ENCODE data around the gene MDM4.
A peak's percentile ranks its signal among the peaks of the same experiment; 100 is the strongest.
"Not testable (repeated sequence)": the region's sequence is repeated elsewhere in the genome, so short reads cannot be mapped to it uniquely, and the experiment has no call there.

MDM4 gene

GRCh38 chr1:204493145-204493983, 22.8 kb upstream of the MDM4 start:
- DNase-seq, result peak; percentile 76

GRCh38 chr1:204493984-204494280, 22.3 kb upstream of the MDM4 start:
- DNase-seq, result no peak

GRCh38 chr1:204494281-204495077, 21.7 kb upstream of the MDM4 start, which contains the start of gene PIK3C2B:
Gene PIK3C2B, minus strand, starts transcription at chr1:204494805. Its CDS starts 25,003 bp downstream, at chr1:204469802.
- DNase-seq, result peak; percentile 94

GRCh38 chr1:204495078-204495753, 21.0 kb upstream of the MDM4 start:
- DNase-seq, result no peak

- DNase-seq, result no peak
These were observed 20.4 kb upstream of the MDM4 start for GRCh38 chr1:204495777-204496176.

GRCh38 chr1:204498981-204499380, 17.2 kb upstream of the MDM4 start:
- no peak for DNase-seq

GRCh38 chr1:204499511-204500468, 16.4 kb upstream of the MDM4 start:
- no peak for DNase-seq

- peak; percentile 50 for DNase-seq
These were observed 14.0 kb upstream of the MDM4 start for GRCh38 chr1:204502241-204502640.

- peak; percentile 94 for DNase-seq
These were observed 12.9 kb upstream of the MDM4 start for GRCh38 chr1:204503122-204503912.

- DNase-seq, result no peak
These were observed 12.2 kb upstream of the MDM4 start for GRCh38 chr1:204503913-204504519.

- DNase-seq, result no peak
These were observed 10.5 kb upstream of the MDM4 start for GRCh38 chr1:204505674-204506200.

- DNase-seq, result peak; percentile 98
These were observed 9.8 kb upstream of the MDM4 start for GRCh38 chr1:204506201-204506968.

GRCh38 chr1:204506969-204507316, 9.3 kb upstream of the MDM4 start:
- DNase-seq, result peak; percentile 100

GRCh38 chr1:204507317-204508105, 8.7 kb upstream of the MDM4 start:
- DNase-seq, result peak; percentile 85

GRCh38 chr1:204509186-204509635, 7.0 kb upstream of the MDM4 start:
- DNase-seq, result no peak

- no peak for DNase-seq
These were observed 4.8 kb upstream of the MDM4 start for GRCh38 chr1:204511366-204511765.

- DNase-seq, result no peak
These were observed 3.0 kb upstream of the MDM4 start for GRCh38 chr1:204513117-204513716.

- DNase-seq, result no peak
These were observed 1.4 kb upstream of the MDM4 start for GRCh38 chr1:204514828-204515227.

GRCh38 chr1:204517382-204517781, 1.2 kb downstream of the MDM4 start:
- DNase-seq, result not testable (repeated sequence)

Data from eye (tissue), 1 donor.